ENCODE results near the gene LRRC8C.

The LRRC8C gene

GRCh38 chr1:89767618-89768017 lies 134.7 kb downstream of the LRRC8C start:
- TF ChIP-seq, protein P1, sequence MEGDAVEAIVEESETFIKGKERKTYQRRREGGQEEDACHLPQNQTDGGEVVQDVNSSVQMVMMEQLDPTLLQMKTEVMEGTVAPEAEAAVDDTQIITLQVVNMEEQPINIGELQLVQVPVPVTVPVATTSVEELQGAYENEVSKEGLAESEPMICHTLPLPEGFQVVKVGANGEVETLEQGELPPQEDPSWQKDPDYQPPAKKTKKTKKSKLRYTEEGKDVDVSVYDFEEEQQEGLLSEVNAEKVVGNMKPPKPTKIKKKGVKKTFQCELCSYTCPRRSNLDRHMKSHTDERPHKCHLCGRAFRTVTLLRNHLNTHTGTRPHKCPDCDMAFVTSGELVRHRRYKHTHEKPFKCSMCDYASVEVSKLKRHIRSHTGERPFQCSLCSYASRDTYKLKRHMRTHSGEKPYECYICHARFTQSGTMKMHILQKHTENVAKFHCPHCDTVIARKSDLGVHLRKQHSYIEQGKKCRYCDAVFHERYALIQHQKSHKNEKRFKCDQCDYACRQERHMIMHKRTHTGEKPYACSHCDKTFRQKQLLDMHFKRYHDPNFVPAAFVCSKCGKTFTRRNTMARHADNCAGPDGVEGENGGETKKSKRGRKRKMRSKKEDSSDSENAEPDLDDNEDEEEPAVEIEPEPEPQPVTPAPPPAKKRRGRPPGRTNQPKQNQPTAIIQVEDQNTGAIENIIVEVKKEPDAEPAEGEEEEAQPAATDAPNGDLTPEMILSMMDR (IDR thresholded peaks at IDR 0.05; ENCODE audit: low read depth, low read length), result no peak
- no peak overlapping the region for H3K4me3 ChIP-seq (ENCODE audit: low read depth, low read length)
